Stimulated activated CD8-positive, alpha-beta memory T cell treated with anti-CD3 and anti-CD28 coated beads, Interleukin-15, amount 100 ng/mL, for 24 hours (primary cell): Measurements from ENCODE around the gene TNRC18.
"Not testable (repeated sequence)": the region's sequence is repeated elsewhere in the genome, so short reads cannot be mapped to it uniquely, and the experiment has no call there.

ENCODE experiments used
- DNase-seq: peaks from one replicate; pipeline ENCODE4 v3.0.0-alpha.2; 2020; ENCODE audit warnings: low read depth

TNRC18 gene

DNA sequence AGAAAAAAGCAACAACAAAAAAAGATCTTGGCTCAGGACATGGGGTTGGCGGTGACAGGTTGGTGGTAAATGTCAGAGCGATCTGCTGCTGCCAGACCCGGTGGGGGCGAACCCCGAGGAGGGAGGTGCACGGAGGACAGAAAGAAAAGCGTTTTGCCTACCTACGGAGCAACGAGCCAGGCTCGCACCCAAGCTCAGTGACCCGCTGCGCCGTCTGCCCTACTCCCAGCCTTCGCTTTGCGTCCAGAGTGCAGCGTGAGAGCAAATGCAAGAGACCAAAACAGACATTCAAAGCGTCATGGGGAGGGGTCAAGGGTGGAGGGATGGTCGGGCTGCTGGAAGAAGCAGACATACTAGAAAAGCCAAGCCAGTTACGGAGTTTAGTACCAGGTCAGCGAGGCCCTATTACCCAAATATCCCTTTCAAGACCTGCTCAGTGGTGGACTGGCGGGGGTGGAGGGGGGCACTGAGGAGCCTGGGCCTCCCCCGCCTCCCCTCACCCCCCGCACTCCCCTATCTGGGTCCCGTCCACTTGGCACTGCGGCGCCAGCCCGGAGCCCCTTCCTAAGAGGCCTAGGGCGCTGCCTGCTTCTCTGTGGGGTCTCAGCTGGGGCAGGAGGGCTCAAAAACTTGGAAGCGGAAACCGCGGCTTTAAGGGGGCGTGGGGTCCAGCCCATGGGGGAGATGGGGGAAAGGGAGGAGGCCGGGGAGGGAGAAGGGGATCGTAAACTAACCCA lies 74.0 kb downstream of the TNRC18 start:
- DNase-seq, result no peak

- no peak for DNase-seq
Measured at GRCh38 chr7:5349005-5349380, 74.6 kb downstream of the TNRC18 start.

GRCh38 chr7:5348134-5349004 lies 75.3 kb downstream of the TNRC18 start:
- DNase-seq, result no peak

GRCh38 chr7:5345671-5346070 lies 78.0 kb downstream of the TNRC18 start:
- DNase-seq, result no peak

DNA sequence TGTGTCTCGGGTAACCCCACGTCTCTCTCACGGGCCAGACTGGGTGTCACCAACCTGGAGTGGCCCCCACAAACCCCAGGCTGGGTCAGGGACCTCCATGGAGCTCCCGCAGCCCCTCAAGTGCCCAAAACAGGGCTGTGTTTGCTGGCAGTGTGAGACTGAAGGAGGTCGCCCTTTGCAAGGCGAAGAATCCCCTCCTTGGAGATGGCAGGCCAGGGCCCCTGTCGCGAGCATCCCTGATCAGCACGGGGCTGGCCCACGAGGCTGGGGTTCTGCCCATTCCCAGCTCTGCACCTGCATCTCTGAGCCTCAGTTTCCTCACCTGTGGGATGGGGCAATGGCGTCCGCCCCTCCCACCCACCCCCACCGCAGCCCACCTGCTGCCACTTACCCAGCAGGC lies 78.5 kb downstream of the TNRC18 start:
- DNase-seq, result no peak

- no peak for DNase-seq
Measured at GRCh38 chr7:5344342-5344741, 79.3 kb downstream of the TNRC18 start.

DNA sequence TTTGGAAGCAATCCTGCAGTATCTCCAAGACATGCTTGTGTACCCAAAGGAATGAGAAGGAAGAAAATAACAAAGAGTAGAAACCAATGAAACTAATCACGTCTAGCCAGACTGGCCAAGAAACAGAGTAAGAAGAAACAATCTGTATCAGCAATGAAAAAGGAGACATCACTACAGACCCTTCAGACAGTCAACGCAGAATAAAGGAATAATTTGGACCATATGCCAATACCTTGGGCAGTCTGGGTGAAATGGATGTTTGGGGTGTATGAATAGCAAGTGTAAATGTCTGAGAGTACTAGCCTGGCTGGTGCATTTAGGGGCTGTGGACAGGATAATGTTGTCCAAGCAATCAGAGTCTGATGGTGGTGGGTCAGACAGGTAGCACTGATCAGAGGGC lies 79.8 kb downstream of the TNRC18 start:
- no peak for DNase-seq

DNA sequence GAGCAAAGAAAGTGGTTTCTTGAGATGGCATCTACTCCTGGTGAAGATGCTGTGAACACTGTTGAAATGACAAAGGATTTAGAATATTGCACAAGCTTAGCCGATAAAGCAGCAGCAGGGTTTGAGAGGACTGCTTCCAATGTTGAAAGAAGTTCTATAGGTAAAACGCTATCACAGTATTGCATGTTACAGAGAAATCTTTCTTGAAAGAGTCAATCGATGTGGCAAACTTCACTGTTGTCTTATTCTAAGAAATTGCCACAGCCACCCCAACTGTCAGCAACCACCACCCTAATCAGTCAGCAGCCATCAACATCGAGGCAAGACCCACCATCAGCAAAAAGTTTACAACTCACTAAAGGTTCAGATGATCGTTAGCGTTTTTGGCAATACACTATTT lies 81.0 kb downstream of the TNRC18 start:
- DNase-seq, result no peak

- no peak for DNase-seq
Measured at GRCh38 chr7:5339955-5340354, 83.7 kb downstream of the TNRC18 start.

GRCh38 chr7:5337047-5337446 lies 86.6 kb downstream of the TNRC18 start:
- DNase-seq, result no peak

GRCh38 chr7:5334671-5335070 lies 89.0 kb downstream of the TNRC18 start:
- no peak for DNase-seq

GRCh38 chr7:5333121-5334045 lies 90.3 kb downstream of the TNRC18 start:
- no peak for DNase-seq

DNA sequence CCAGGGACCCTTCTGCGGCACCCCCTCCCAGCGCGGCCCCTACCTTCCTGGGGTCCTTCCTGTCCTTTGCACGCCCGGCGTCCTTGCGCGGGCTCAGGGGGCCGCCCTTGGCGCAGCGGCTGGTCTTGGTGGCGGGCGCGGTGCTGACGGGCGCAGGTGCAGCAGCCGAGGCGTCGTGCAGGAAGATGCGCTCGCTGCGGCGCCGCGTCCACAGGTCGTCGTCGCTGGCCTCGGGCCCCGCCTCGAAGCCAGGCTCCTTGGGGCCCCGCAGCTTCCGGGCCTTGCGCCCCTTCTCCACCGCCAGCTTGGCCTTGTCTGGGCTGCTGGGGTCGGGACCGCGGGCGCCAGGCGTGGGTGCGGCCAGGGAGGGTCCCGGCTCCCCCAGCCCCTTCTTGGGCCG lies 91.1 kb downstream of the TNRC18 start:
- no peak for DNase-seq

- DNase-seq, result no peak
Measured at GRCh38 chr7:5330288-5330687, 93.3 kb downstream of the TNRC18 start.

DNA sequence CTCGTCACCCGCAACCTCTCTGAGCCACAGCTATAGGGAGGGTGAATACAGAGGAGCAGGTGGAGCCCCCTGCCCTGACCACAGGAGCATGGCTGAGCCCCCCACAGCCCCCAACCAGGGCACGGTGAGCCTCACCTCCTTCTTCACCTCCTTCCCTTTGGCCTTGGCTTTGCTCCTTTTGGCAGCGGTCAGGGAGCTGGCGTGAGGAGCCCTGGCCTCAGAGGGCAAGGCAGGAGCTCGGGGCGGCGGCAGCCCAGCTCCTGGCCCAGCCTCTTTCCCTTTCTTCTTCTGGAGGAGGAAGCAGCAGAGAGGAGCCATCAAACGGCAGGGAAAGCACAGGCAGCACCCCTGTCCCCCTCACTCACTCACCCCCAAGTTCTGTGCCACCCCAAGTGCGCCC lies 98.7 kb downstream of the TNRC18 start:
- DNase-seq, result no peak

DNA sequence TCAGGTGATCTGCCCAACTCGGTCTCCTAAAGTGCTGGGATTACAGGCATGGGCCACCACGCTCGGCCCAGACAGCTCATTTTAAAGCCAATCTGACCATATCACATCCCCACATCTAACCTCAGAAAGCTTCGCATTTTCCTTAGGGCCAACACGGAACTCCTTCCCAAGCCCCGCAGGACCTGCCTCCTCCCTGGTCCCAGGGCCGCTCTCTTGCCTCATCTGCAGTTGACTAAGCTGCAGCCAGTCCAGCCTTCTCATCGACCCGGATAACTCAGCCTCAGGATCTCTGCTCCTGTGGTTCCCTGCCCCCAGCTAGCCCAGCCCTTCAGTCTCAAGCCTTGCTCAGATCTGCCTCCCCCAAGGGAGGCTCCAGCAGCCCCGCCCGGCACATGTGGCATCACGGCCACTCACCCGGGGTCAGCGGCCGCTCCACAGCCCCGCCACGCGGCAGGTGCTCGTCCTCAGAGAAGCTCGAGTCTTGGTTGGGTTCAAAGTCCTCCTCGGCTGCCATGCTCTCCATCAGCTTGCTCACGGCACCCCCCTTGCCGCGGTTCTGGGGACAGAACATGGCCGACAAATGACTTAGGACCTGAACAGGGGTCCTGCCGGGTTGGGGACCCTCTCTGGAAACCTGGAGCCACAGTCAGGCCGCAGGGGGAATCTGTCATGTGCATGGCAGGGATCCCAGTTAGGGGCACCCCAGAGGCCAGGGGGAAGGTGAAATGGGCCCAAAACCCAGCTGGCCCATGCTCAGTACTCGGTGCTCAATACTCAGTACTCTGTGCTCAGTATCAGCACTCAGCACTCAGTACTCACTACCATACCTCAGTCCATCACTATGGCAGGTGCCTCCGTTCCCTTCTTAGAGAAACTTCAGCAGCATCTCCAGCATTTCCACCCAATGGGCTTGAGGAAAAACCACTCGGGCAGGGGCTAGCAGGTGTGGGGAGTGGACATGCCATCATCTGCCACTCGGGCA lies 99.5 kb downstream of the TNRC18 start:
- not testable (repeated sequence) for DNase-seq

DNA sequence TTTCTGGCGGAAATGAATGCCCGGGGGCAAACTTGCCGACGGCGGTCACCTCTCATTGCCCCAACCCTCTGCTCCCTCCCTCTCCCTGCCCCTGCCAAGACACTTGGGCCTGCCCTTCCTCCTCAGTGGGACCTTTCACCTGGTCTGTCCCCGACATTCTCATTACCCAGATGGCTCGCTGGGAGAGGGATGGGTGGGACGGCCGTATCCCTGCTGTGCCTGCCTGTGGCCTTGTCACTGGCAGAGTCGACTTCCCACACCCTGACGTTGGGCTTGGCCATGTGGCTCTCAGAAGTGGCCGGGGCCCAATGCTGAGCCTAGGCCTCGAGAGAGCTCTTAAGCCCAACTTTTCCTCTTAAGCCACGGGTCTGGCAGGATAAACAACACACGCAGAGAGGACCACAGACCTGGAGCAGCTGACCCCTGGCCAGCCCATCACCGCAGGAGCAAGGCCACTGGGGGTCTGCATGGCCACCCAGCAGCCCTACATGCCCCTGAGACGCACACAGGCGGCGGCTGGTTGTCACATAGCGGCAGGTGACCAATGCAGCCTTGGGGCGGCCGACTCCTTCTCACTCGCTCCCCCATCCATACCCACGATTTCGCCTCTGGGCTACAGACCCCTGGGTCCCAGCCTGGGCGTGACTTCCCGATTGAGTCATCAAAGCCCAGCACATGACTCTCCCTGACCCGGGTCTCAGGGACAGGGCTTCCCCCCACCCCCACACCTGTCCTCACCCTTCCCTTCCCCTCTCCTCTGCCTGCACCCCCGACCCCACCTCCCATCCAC lies 100.8 kb downstream of the TNRC18 start:
- DNase-seq, result no peak

DNA sequence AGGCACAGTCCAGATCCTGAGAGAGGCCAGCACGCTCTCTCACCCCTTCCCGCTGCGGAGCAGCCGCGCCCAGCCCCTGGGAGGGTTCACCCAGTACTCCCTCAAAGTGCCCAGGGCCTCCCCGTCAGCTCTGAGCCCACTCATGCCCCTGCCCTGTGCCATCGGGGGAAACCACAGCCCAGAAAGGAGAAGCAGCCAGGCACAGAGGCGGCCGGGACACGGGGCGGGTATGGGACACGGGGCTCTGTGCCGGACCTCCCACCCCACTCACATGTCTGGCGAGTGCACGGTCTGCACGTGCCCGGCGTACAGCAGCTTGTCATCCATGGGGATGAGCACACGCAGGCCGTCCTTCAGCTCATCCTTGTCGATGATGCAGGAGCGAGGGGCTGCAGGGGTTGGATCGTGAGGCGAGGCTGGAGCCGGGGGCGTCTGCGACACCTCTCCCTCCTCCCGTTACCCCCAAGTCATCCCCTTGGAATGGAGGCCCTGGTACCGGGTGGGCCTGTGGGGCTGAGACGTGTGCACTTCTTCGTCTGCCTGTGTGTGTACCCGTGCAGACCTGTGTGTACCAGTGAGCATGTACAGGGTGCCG lies 102.7 kb downstream of the TNRC18 start:
- no peak for DNase-seq

GRCh38 chr7:5320391-5320790 lies 103.2 kb downstream of the TNRC18 start:
- DNase-seq, result no peak

GRCh38 chr7:5318613-5319012 lies 105.0 kb downstream of the TNRC18 start:
- not testable (repeated sequence) for DNase-seq
